Kidney epithelial cell (primary cell): ENCODE data around the gene PODXL2. TPM values are rescaled to one million over a fixed set of nuclear protein-coding genes. Genes with fewer than 3 reads are reported as not detected.

Experiments used
- DNase-seq: peaks from one replicate; pipeline ENCODE4 v3.0.0-alpha.2; 2010; ENCODE audit warnings: low read depth
- H3K27me3 ChIP-seq: 2 replicates; pipeline ENCODE4 v1.6.0; 2011; ENCODE audit warnings: low read length; ENCODE audit not compliant: control insufficient read depth, insufficient read depth
- H3K36me3 ChIP-seq: 2 replicates; pipeline ENCODE4 v1.5.1; 2011; ENCODE audit warnings: low read length; ENCODE audit not compliant: control insufficient read depth, insufficient read depth
- H3K4me3 ChIP-seq: 2 replicates; pipeline ENCODE4 v1.5.1; 2011; ENCODE audit warnings: low read depth, mild to moderate bottlenecking, control low read depth, low read length
- total RNA-seq: library from RNA; depleted of rRNA; stranded (reverse); fragments of >200 nt; gene quantifications from 2 replicates; pipeline ENCODE4 v1.2.3, GENCODE V29; 2015
- TF ChIP-seq, protein P1 (sequence below): IDR thresholded peaks from 2 replicates; pipeline ENCODE4 v1.5.1; 2011; ENCODE audit warnings: mild to moderate bottlenecking, moderate library complexity, low read length, control low read depth, inconsistent platforms; ENCODE audit not compliant: insufficient read depth, poor library complexity, severe bottlenecking

The PODXL2 gene
- total RNA-seq, 1 donor from 2014 or later, result 69.5 TPM

DNA sequence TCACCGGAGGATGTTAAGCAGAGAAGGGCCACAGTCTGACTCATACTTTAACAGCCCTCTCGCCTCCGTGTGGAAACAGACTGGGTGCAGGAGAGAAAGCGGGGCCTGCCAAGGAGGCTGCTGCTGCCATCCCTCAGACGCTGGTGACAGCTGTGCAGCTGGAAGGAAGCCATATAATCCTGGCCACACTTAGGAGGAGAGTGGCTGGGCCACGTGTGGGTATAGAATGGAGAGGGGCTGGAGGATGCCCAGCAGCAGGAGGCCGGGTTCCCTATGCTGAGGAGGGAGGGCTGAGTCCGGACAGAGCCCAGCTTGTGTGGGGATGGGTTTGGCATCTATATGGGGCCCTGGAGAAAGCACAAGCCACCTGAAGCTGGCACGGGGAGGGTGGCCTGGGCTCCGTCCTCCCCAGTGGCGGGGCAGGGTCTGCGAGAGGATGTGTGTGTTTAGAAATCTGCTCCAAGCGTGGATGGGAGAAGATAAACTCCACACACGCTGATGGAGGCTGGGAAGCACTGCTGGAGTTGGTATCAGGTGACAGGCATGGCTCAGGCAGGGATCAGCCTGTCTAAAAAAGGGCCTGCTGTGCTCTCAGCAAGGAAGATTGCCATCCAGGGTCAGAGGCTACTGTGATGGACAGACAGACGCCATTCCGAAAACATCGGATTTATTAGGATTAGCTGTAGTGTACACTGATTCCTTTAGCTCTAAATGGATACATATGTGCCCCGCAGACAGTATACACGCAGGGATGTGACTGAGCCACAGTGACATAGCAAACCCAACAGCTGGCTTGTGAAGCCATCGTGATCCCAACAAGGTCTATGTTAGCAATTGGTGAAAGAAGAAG lies 59.7 kb downstream of the PODXL2 start:
- no peaks in the 10 kb centered on the region for H3K27me3 ChIP-seq
- no peaks in the 10 kb centered on the region for H3K36me3 ChIP-seq
- TF ChIP-seq, protein P1, sequence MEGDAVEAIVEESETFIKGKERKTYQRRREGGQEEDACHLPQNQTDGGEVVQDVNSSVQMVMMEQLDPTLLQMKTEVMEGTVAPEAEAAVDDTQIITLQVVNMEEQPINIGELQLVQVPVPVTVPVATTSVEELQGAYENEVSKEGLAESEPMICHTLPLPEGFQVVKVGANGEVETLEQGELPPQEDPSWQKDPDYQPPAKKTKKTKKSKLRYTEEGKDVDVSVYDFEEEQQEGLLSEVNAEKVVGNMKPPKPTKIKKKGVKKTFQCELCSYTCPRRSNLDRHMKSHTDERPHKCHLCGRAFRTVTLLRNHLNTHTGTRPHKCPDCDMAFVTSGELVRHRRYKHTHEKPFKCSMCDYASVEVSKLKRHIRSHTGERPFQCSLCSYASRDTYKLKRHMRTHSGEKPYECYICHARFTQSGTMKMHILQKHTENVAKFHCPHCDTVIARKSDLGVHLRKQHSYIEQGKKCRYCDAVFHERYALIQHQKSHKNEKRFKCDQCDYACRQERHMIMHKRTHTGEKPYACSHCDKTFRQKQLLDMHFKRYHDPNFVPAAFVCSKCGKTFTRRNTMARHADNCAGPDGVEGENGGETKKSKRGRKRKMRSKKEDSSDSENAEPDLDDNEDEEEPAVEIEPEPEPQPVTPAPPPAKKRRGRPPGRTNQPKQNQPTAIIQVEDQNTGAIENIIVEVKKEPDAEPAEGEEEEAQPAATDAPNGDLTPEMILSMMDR, result no peak
- no peak for DNase-seq
- no peak overlapping the region for H3K4me3 ChIP-seq

DNA sequence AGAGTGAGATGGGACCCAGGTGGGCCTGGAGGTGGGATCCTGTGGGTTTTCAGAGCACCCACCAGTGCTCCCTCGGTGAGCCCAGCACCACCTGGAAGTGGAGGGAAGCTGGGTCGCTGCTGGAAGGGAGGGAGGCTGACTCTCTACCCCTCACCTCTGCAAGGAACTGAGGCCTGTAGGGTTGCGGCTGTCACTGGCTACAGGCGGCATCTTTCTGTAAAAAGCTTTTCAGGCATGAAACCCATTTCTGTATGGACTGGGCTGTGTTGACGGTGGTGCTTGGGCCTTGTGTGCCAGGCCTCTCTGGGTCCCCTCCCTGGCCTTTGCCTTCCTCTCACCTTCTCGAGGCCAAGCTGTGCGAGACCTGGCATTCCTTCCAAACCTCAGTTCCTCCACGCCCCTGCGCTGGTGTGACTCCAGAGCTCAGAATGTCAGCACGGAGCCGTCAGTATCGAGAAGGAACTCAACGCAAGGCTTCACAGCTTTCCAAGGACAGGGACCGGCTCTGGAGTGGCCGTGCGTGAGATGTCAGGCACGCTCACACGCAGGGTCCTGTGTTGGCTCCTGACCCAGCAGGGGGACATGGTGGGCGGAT lies 60.4 kb downstream of the PODXL2 start:
- TF ChIP-seq, protein P1, result no peak
- H3K4me3 ChIP-seq, result no peak overlapping the region
- DNase-seq, result no peak

DNA sequence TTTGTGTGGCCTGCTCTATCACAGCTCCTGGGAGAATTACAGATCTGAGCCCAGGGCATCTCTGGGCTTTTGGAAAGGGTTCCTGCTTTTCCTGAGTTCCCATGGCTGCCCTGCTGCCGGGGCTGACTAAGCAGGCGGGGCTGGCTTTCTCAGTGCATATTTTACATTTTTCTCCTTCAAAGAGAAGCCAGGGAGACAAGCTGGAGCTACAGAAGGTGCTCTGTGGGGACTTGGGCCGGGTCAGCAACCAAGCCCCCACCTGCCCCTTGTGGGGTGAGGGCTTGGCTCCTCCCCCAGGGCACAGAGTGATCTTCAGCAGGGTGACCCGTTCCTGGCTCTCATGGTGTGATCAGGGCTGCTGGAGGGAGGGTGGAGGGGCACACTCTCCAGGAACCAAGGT lies 61.1 kb downstream of the PODXL2 start:
- DNase-seq, result no peak
- Histone ChIP-seq H3K4me3 (no peak overlapping the region), H3K36me3 (peaks cover 1% of the 10 kb centered on the region), H3K27me3 (no peaks in the 10 kb centered on the region)
- TF ChIP-seq, protein P1, result no peak

More for the DNA sequence above, 60.4 kb downstream of the PODXL2 start:
- no peaks in the 10 kb centered on the region for H3K27me3 ChIP-seq
- H3K36me3 ChIP-seq, result no peaks in the 10 kb centered on the region

DNA sequence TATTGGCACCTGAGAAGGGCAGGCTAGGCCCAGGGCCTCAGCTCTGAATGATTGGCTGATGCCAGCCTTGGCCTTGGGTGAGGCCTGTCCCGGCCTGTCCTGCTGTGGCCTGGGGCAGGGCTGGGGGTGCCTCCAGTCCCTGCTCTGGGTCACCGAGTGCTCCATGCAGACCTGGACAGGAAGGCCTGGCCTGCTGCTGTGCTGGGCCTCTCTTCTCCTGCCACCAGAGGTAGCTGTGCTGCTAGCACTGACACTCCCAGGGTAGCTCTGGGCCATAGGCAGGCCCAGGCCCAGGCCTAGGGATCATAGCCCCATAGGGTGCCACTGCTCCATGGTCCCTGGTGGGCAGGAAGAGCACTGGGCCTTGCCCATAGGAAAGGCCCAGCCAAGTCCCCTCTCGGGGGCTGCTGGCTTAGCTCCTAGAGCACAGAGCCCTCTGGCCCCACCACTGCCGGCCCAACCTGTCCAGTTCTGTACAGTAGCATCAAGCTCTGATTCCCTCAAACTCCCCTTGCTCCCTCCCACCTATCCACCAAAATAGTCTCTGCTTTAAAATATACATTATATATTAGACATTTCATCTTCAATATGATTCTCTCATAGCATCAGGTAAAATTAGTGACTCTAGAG lies 62.0 kb downstream of the PODXL2 start:
- H3K27me3 ChIP-seq, result no peaks in the 10 kb centered on the region
- TF ChIP-seq, protein P1, result peak; percentile 79
- no peak for DNase-seq
- H3K4me3 ChIP-seq, result no peak overlapping the region
- peaks cover 1% of the 10 kb centered on the region for H3K36me3 ChIP-seq

DNA sequence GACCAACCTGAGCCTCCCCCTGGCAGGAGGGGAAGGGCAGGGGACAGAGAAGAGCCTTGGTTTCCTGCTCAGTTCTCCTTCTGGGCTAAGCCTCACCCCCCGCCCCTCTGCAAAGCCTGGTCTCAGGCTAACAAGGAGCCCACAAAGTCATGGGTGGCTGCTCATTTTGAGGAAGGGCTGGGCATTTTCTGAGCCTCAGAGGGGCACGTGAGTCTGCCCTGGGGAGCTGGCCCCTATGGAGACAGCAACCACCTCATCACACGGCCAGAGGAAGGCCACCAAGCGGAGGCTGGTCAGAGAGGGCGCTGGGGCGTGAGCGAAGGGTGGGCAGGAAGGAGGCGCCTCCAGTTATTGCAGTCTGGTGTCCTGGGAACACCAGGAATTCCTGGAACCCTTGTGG lies 62.5 kb downstream of the PODXL2 start:
- no peak for DNase-seq
- TF ChIP-seq, protein P1, result no peak
- H3K27me3 ChIP-seq, result no peaks in the 10 kb centered on the region
- no peak overlapping the region for H3K4me3 ChIP-seq
- H3K36me3 ChIP-seq, result peaks cover 1% of the 10 kb centered on the region
